ENCODE data around the gene COG6. TPM values are rescaled to one million over a fixed set of nuclear protein-coding genes. Genes with fewer than 3 reads are reported as not detected.

The COG6 gene
- total and polyA plus RNA-seq, 7 experiments from 2014 or later = 18.1 to 41.6 (median 24.4) TPM

DNA sequence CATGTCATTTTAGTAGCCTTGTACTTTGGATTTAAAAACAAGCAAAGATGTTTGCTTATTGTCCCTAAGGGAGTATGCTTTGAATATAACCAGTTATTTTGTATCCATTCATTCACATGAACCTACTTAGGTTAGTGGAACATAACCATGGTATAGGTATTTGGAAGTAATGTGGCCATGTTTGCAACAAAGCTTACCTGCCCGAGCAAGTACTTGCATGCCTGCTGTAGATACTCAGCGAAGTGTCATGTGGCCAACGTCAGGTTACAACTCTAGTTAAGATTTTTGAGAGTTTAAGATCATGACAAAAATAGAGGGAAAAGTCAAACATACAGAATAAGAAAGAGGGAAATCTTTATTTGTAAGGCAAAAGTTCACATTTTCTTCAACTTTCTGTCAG lies 57.2 kb downstream of the COG6 start:
- POLR2A ChIA-PET = no interaction called here
- Histone ChIP-seq H3K36me3 (ENCODE audit: control insufficient read depth in 2 of 3, insufficient read depth in 3 of 3, low read length in 3 of 3) (no peaks in the 10 kb centered on the region), H3K4me1 (ENCODE audit: control insufficient read depth in 2 of 2, insufficient read depth in 2 of 2, low read length in 2 of 2) (no peaks in the 10 kb centered on the region), H3K27ac (ENCODE audit: low read depth, low read length) (no peak overlapping the region), H3K9me3 (ENCODE audit: control insufficient read depth in 2 of 3, low read length in 3 of 3) (no peaks in the 10 kb centered on the region), H3K4me3 (ENCODE audit: low read length) (no peak overlapping the region), H3K27me3 (ENCODE audit: control insufficient read depth in 2 of 2, insufficient read depth in 2 of 2, low read length in 2 of 2) (no peaks in the 10 kb centered on the region)
- ATAC-seq = no peak
- CTCF ChIA-PET = no interaction called here
- no peaks in the 10 kb centered on the region for H3K27me3 Mint-ChIP-seq
- no peaks in the 10 kb centered on the region for H3K4me1 Mint-ChIP-seq
- H3K27ac Mint-ChIP-seq = no peak overlapping the region
- intact Hi-C loops (cut with micrococcal nuclease) = no loop called here
- no peak overlapping the region for H3K4me3 Mint-ChIP-seq
- peaks cover 3 to 79% (median 66%) of the 10 kb centered on the region in 5 donors for H3K36me3 Mint-ChIP-seq
- H3K9me3 Mint-ChIP-seq = peaks cover 0 to 28% (median 10%) of the 10 kb centered on the region in 11 donors
- no peak for DNase-seq

GRCh38 chr13:39729156-39729555 lies 73.7 kb downstream of the COG6 start:
- H3K36me3 Mint-ChIP-seq = peaks cover 12 to 67% (median 49%) of the 10 kb centered on the region in 5 donors
- H3K27me3 Mint-ChIP-seq = no peaks in the 10 kb centered on the region
- no peaks in the 10 kb centered on the region for H3K4me1 ChIP-seq (ENCODE audit: control insufficient read depth in 2 of 2, insufficient read depth in 2 of 2, low read length in 2 of 2)
- H3K36me3 ChIP-seq (ENCODE audit: control insufficient read depth in 2 of 3, insufficient read depth in 3 of 3, low read length in 3 of 3) = peaks cover 0 to 17% (median 4%) of the 10 kb centered on the region in 3 experiments
- POLR2A ChIA-PET = no interaction called here
- intact Hi-C loops (cut with micrococcal nuclease) = no loop called here
- DNase-seq (no peak), ATAC-seq (no peak)
- H3K27ac ChIP-seq (ENCODE audit: low read depth, low read length) = no peak overlapping the region
- no peaks in the 10 kb centered on the region for H3K9me3 Mint-ChIP-seq
- no peaks in the 10 kb centered on the region for H3K27me3 ChIP-seq (ENCODE audit: control insufficient read depth in 2 of 2, insufficient read depth in 2 of 2, low read length in 2 of 2)
- no peaks in the 10 kb centered on the region for H3K4me1 Mint-ChIP-seq
- CTCF ChIA-PET = no interaction called here
- no peak overlapping the region for H3K27ac Mint-ChIP-seq
- no peak overlapping the region for H3K4me3 ChIP-seq (ENCODE audit: low read length)
- H3K4me3 Mint-ChIP-seq = no peak overlapping the region
- H3K9me3 ChIP-seq (ENCODE audit: control insufficient read depth in 2 of 3, low read length in 3 of 3) = no peaks in the 10 kb centered on the region

DNA sequence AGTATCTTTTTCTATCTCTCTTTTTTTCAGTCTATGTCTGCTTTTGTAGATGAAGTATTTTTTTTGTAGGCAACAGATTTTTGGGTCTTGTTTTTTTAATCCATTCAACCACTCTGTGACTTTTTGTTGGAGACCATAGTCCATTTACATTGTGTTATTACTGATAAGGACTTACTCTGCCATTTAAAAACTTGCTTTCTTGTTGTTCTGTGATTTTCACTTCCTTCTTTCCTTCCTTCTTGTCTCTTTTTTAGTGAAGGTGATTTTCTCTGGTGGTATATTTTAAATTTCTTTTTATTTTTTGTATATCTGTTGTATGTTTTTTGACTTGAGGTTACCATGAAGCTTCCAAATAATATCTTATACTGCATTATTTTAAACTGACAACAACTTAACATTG lies 79.5 kb downstream of the COG6 start:
- Mint-ChIP-seq H3K27ac (no peak overlapping the region), H3K4me1 (peaks cover 0 to 3% (median 0%) of the 10 kb centered on the region in 7 donors), H3K4me3 (no peak overlapping the region), H3K36me3 (peaks cover 22 to 73% (median 62%) of the 10 kb centered on the region in 5 donors), H3K27me3 (no peaks in the 10 kb centered on the region), H3K9me3 (peaks cover 0 to 3% (median 0%) of the 10 kb centered on the region in 11 donors)
- DNase-seq = no peak
- intact Hi-C loops (cut with micrococcal nuclease) = no loop called here
- ATAC-seq = no peak
- POLR2A ChIA-PET = no interaction called here
- CTCF ChIA-PET = no interaction called here
- no peak overlapping the region for H3K27ac ChIP-seq (ENCODE audit: low read depth, low read length)
- no peaks in the 10 kb centered on the region for H3K9me3 ChIP-seq (ENCODE audit: control insufficient read depth in 2 of 3, low read length in 3 of 3)
- H3K36me3 ChIP-seq (ENCODE audit: control insufficient read depth in 2 of 3, insufficient read depth in 3 of 3, low read length in 3 of 3) = peaks cover 0 to 5% (median 0%) of the 10 kb centered on the region in 3 experiments
- H3K27me3 ChIP-seq (ENCODE audit: control insufficient read depth in 2 of 2, insufficient read depth in 2 of 2, low read length in 2 of 2) = no peaks in the 10 kb centered on the region
- no peak overlapping the region for H3K4me3 ChIP-seq (ENCODE audit: low read length)
- no peaks in the 10 kb centered on the region for H3K4me1 ChIP-seq (ENCODE audit: control insufficient read depth in 2 of 2, insufficient read depth in 2 of 2, low read length in 2 of 2)

GRCh38 chr13:39737047-39737446 lies 81.6 kb downstream of the COG6 start:
- Histone ChIP-seq H3K9me3 (ENCODE audit: control insufficient read depth in 2 of 3, low read length in 3 of 3) (no peaks in the 10 kb centered on the region), H3K27me3 (ENCODE audit: control insufficient read depth in 2 of 2, insufficient read depth in 2 of 2, low read length in 2 of 2) (no peaks in the 10 kb centered on the region), H3K4me1 (ENCODE audit: control insufficient read depth in 2 of 2, insufficient read depth in 2 of 2, low read length in 2 of 2) (no peaks in the 10 kb centered on the region), H3K4me3 (ENCODE audit: low read length) (no peak overlapping the region), H3K36me3 (ENCODE audit: control insufficient read depth in 2 of 3, insufficient read depth in 3 of 3, low read length in 3 of 3) (peaks cover 0 to 5% (median 0%) of the 10 kb centered on the region in 3 experiments), H3K27ac (ENCODE audit: low read depth, low read length) (no peak overlapping the region)
- CTCF ChIA-PET = no interaction called here
- intact Hi-C loops (cut with micrococcal nuclease) = no loop called here
- no peaks in the 10 kb centered on the region for H3K27me3 Mint-ChIP-seq
- H3K27ac Mint-ChIP-seq = no peak overlapping the region
- POLR2A ChIA-PET = no interaction called here
- DNase-seq (no peak), ATAC-seq (no peak)
- no peak overlapping the region for H3K4me3 Mint-ChIP-seq
- peaks cover 22 to 75% (median 69%) of the 10 kb centered on the region in 5 donors for H3K36me3 Mint-ChIP-seq
- H3K9me3 Mint-ChIP-seq = peaks cover 0 to 10% (median 0%) of the 10 kb centered on the region in 11 donors
- H3K4me1 Mint-ChIP-seq = peaks cover 0 to 3% (median 0%) of the 10 kb centered on the region in 7 donors

DNA sequence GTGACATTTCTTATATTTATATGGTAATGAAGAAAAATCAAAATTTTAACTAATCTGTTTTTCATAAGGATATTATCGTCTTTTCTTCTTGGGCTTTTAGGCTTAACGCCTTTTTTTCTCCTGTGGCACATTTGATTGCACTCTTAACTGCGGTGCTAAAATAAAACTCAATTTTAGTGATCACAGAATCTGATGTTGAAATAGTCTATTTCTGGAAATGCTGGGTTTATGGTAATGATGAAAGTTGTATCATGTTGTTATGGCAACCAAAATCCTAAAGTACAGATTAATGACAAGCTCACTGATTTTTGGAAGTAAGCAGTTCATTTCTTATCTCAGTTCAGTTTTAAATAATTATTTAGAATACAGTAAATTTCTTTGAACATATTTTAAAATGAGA lies 85.3 kb downstream of the COG6 start:
- Histone ChIP-seq H3K9me3 (ENCODE audit: control insufficient read depth in 2 of 3, low read length in 3 of 3) (no peaks in the 10 kb centered on the region), H3K4me1 (ENCODE audit: control insufficient read depth in 2 of 2, insufficient read depth in 2 of 2, low read length in 2 of 2) (no peaks in the 10 kb centered on the region), H3K36me3 (ENCODE audit: control insufficient read depth in 2 of 3, insufficient read depth in 3 of 3, low read length in 3 of 3) (peaks cover 0 to 5% (median 0%) of the 10 kb centered on the region in 3 experiments), H3K27ac (ENCODE audit: low read depth, low read length) (no peak overlapping the region), H3K4me3 (ENCODE audit: low read length) (no peak overlapping the region), H3K27me3 (ENCODE audit: control insufficient read depth in 2 of 2, insufficient read depth in 2 of 2, low read length in 2 of 2) (no peaks in the 10 kb centered on the region)
- Mint-ChIP-seq H3K27ac (no peak overlapping the region), H3K4me3 (no peak overlapping the region), H3K9me3 (peaks cover 0 to 24% (median 6%) of the 10 kb centered on the region in 11 donors), H3K27me3 (no peaks in the 10 kb centered on the region), H3K36me3 (peaks cover 9 to 47% (median 41%) of the 10 kb centered on the region in 5 donors), H3K4me1 (peaks cover 0 to 2% (median 0%) of the 10 kb centered on the region in 7 donors)
- ChIA-PET CTCF (no interaction called here), POLR2A (no interaction called here)
- intact Hi-C loops (cut with micrococcal nuclease) = no loop called here
- DNase-seq (no peak), ATAC-seq (no peak)

DNA sequence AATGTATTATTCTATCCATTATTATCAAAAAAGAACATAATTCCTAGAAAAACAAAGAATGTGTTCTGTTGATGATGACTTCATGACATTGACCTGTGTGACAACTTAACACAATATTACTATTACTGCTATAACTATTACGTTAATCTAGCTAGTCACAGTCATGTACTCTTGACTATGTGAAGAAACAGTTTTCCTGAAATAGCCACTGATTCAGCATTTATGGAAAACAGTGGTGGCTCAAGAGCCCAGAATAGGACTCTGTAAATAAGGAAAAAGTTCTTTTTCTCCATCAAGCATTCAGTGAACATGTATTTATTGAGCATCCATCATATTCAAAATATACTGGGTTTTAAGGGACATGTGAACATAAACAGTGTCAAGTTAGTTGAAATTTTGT lies 93.5 kb downstream of the COG6 start:
- CTCF ChIA-PET = no interaction called here
- H3K4me3 ChIP-seq (ENCODE audit: low read length) = no peak overlapping the region
- no peak overlapping the region for H3K27ac Mint-ChIP-seq
- no peaks in the 10 kb centered on the region for H3K4me1 ChIP-seq (ENCODE audit: control insufficient read depth in 2 of 2, insufficient read depth in 2 of 2, low read length in 2 of 2)
- no peaks in the 10 kb centered on the region for H3K4me1 Mint-ChIP-seq
- H3K36me3 Mint-ChIP-seq = peaks cover 8 to 44% (median 33%) of the 10 kb centered on the region in 5 donors
- no peaks in the 10 kb centered on the region for H3K27me3 Mint-ChIP-seq
- no peaks in the 10 kb centered on the region for H3K27me3 ChIP-seq (ENCODE audit: control insufficient read depth in 2 of 2, insufficient read depth in 2 of 2, low read length in 2 of 2)
- ATAC-seq (no peak), DNase-seq (no peak)
- H3K4me3 Mint-ChIP-seq = no peak overlapping the region
- no peak overlapping the region for H3K27ac ChIP-seq (ENCODE audit: low read depth, low read length)
- intact Hi-C loops (cut with micrococcal nuclease) = no loop called here
- H3K9me3 ChIP-seq (ENCODE audit: control insufficient read depth in 2 of 3, low read length in 3 of 3) = no peaks in the 10 kb centered on the region
- H3K36me3 ChIP-seq (ENCODE audit: control insufficient read depth in 2 of 3, insufficient read depth in 3 of 3, low read length in 3 of 3) = peaks cover 0 to 2% (median 0%) of the 10 kb centered on the region in 3 experiments
- POLR2A ChIA-PET = no interaction called here
- H3K9me3 Mint-ChIP-seq = peaks cover 0 to 12% (median 3%) of the 10 kb centered on the region in 11 donors

GRCh38 chr13:39749528-39749927 lies 94.1 kb downstream of the COG6 start:
- ChIA-PET POLR2A (no interaction called here), CTCF (no interaction called here)
- DNase-seq (no peak), ATAC-seq (no peak)
- no peaks in the 10 kb centered on the region for H3K27me3 ChIP-seq (ENCODE audit: control insufficient read depth in 2 of 2, insufficient read depth in 2 of 2, low read length in 2 of 2)
- no peak overlapping the region for H3K27ac ChIP-seq (ENCODE audit: low read depth, low read length)
- Mint-ChIP-seq H3K4me1 (no peaks in the 10 kb centered on the region), H3K9me3 (peaks cover 0 to 8% (median 0%) of the 10 kb centered on the region in 11 donors), H3K27ac (no peak overlapping the region), H3K4me3 (no peak overlapping the region), H3K27me3 (no peaks in the 10 kb centered on the region), H3K36me3 (peaks cover 8 to 43% (median 32%) of the 10 kb centered on the region in 5 donors)
- H3K9me3 ChIP-seq (ENCODE audit: control insufficient read depth in 2 of 3, low read length in 3 of 3) = no peaks in the 10 kb centered on the region
- intact Hi-C loops (cut with micrococcal nuclease) = no loop called here
- H3K36me3 ChIP-seq (ENCODE audit: control insufficient read depth in 2 of 3, insufficient read depth in 3 of 3, low read length in 3 of 3) = peaks cover 0 to 2% (median 0%) of the 10 kb centered on the region in 3 experiments
- no peak overlapping the region for H3K4me3 ChIP-seq (ENCODE audit: low read length)
- H3K4me1 ChIP-seq (ENCODE audit: control insufficient read depth in 2 of 2, insufficient read depth in 2 of 2, low read length in 2 of 2) = no peaks in the 10 kb centered on the region
